Heart right ventricle (tissue), 16 donors: ENCODE data around the gene BRMS1L. TPM values are rescaled to one million over a fixed set of nuclear protein-coding genes. Genes with fewer than 3 reads are reported as not detected.
A peak's percentile ranks its signal among the peaks of the same experiment; 100 is the strongest.

ENCODE experiments used
- ATAC-seq, 8 donors: fragments of 200-7000 bp; cut with Tn5 transposase; one replicate each; pipeline ENCODE4 v1.9.1; 2020; ENCODE audit warnings: mild to moderate bottlenecking in 8 of 8, moderate library complexity in 8 of 8, moderate number of reproducible peaks in 1 of 8
- DNase-seq, 2 donors: peaks; one replicate each; pipeline ENCODE4 v3.0.0-alpha.2; 2020
- H3K27ac ChIP-seq, 10 donors: fragments of 200-600 bp; sonication (generic) in 2 of 10; one replicate each; pipeline versions ENCODE4 v1.5.0 to v1.8.0; 2020 to 2022; ENCODE audit warnings: mild to moderate bottlenecking in 3 of 10
- H3K27me3 ChIP-seq, 7 donors: fragments of 200-600 bp; one replicate each; pipeline ENCODE4 v1.8.0; 2021 to 2022; ENCODE audit warnings: mild to moderate bottlenecking in 2 of 7
- H3K36me3 ChIP-seq, 9 donors: fragments of 200-600 bp; sonication (generic) in 1 of 9; one replicate each; pipeline versions ENCODE4 v1.5.0 to v1.8.0; 2020 to 2022; ENCODE audit warnings: mild to moderate bottlenecking in 2 of 9
- H3K4me1 ChIP-seq, 9 donors: fragments of 200-600 bp; sonication (generic) in 1 of 9; one replicate each; pipeline versions ENCODE4 v1.5.0 to v1.8.0; 2020 to 2022; ENCODE audit warnings: mild to moderate bottlenecking in 4 of 9
- H3K4me3 ChIP-seq, 10 donors: fragments of 200-600 bp; sonication (generic) in 2 of 10; one replicate each; pipeline versions ENCODE4 v1.5.0 to v1.8.0; 2020 to 2022; ENCODE audit warnings: mild to moderate bottlenecking in 7 of 10, moderate library complexity in 2 of 10
- H3K9me3 ChIP-seq, 11 donors: fragments of 200-600 bp in 10 of 11; sonication (generic) in 2 of 11; one replicate each; pipeline versions ENCODE4 v1.5.0 to v1.8.0; 2013 to 2022; ENCODE audit warnings: mild to moderate bottlenecking in 2 of 11, control low read depth in 1 of 11, moderate library complexity in 1 of 11
- CTCF ChIP-seq, 9 donors: fragments of 200-600 bp; sonication (generic) in 2 of 9; IDR thresholded peaks; one replicate each; pipeline versions ENCODE4 v1.5.0 to v1.8.0; 2021 to 2022; ENCODE audit warnings: antibody characterized with exemption in 9 of 9, mild to moderate bottlenecking in 5 of 9, moderate library complexity in 1 of 9
- WGBS, 2 donors: extraction: QIAGEN DNeasy Blood & Tissue Kit; methylation state at CpG; one replicate each; pipeline ENCODE4 v1.1.7; 2013; ENCODE audit warnings: inconsistent platforms in 1 of 2; 5-methylcytosine and 5-hydroxymethylcytosine counted together
- intact Hi-C, 10 donors: fragments of 100-400 bp; cut with DNase I; formaldehyde crosslinking; loops; one replicate each; pipeline versions ENCODE4 v1.11.1 to v1.14.2; 2022
- polyA plus RNA-seq, 2 donors: library from polyadenylated mRNA; stranded (reverse); fragments of 200-250 nt; gene quantifications; one replicate each; pipeline ENCODE4 v1.2.3, GENCODE V29; 2013
- total RNA-seq, 10 donors: library from RNA; stranded (reverse); fragmentation: NEBNext Ultra II Directional in 3 of 10; extraction: Animal tissue kit (Norgen Biotek cat#: 25700) in 3 of 10; gene quantifications; one replicate each; pipeline versions ENCODE4 v1.2.1 to v1.2.4, GENCODE V29; 2021 to 2023
- donor health status: Arrhythmogenic right ventricular cardiomyopathy.
- donor health status: ischemic (EF 13 %, LVEDD 7.1; RV severe dilation, severe dysfunction).
- donor health status: healthy with polysubstance abuse.
- donor health status: DM: no; HTN: yes; CAD: no.
- donor health status: DM: no; HTN: no; CAD: no.
- donor health status: ischemic (EF 25% LVEDD 6.9; RV normal size, moderate dysfunction).
- donor health status: ischemic (EF 25% LVEDD 5.7; RV mildly dilated, moderate dysfunction).
- donor health status: healthy.
- donor health status: DM: yes; HTN: yes; CAD: no.
- donor health status: Ischemic cardiomyopathy.
- donor health status: ischemic (EF 35%, LVEDD 5.7; RV mildly dilated, moderate dysfunction).
- donor health status: nonischemic (EF 11% LVEDD 7.7; RV severe dilation, severe dysfunction).
- donor health status: DM: yes; HTN: yes; CAD: no.
- donor health status: PGD.
- donor health status: ischemic (EF 29% LVEDD 5.4; RV normal size, mild dysfunction).
- donor health status: nonischemic (EF 23%, LVEDD 6.1; RV moderate dilation, normal function).

The BRMS1L gene
- total and polyA plus RNA-seq, 12 donors = 2.9 to 14.0 (median 11.3) TPM

DNA sequence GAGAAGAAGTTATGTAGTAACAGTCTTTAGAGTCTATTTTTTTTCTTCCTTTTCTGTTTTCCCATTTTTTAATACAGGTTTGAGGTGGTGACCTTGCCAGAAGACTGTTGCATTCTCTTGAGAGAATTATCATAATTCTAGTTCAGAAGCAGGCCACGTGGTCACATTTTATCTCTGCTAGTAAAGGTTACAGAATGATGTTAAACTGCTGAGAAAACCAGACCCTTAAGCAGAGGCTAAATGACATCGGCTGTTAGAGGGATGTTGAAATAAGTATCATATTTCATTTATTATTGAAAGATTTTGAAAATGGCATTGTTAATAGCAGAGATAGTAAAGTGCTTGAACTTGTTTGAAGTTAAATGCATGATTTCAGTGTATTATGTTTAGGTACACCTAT, 49.2 kb downstream of the BRMS1L start:
- H3K4me3 ChIP-seq = no peak overlapping the region
- no peaks in the 10 kb centered on the region for H3K27me3 ChIP-seq
- no peak overlapping the region for H3K27ac ChIP-seq
- ATAC-seq = no peak
- H3K36me3 ChIP-seq = peaks cover 0 to 5% (median 0%) of the 10 kb centered on the region in 9 donors
- peaks cover 0 to 20% (median 12%) of the 10 kb centered on the region in 9 donors for H3K4me1 ChIP-seq
- TF ChIP-seq CTCF (IDR thresholded peaks at IDR 0.05) = no peak
- no peak for DNase-seq
- intact Hi-C loops = loop anchor here in 1 of 10 donors (10.0 kb wide), 1 partner anchor 500 kb away; no protein-coding TSS in a partner anchor
- no peaks in the 10 kb centered on the region for H3K9me3 ChIP-seq
- 49 to 53% methylated on average over 2 of the region's 2 CpGs for WGBS, 2 donors

DNA sequence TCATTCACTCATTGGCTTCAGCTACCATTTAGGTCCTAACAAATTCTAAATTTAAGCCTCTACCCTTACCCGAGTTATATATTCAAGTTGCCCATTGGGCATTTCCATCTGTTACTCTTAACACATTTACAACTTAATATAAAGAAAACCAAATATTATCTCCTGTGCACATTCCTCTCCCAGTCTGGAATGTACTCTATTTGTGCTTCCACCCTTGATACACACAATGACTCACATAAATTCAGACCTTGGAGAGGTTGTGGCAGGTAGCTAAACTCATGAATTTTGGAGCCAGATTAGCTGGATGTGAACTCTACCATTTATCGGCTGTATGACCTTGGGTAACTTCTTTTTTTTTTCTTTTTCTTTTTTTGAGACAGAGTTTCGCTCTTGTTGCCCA, 51.1 kb downstream of the BRMS1L start:
- TF ChIP-seq CTCF (IDR thresholded peaks at IDR 0.05) = no peak
- H3K9me3 ChIP-seq = no peaks in the 10 kb centered on the region
- no peak for DNase-seq
- intact Hi-C loops = loop anchor here in 1 of 10 donors (10.0 kb wide), 1 partner anchor 498 kb away; no protein-coding TSS in a partner anchor
- ATAC-seq = no peak
- peaks cover 0 to 20% (median 12%) of the 10 kb centered on the region in 9 donors for H3K4me1 ChIP-seq
- H3K36me3 ChIP-seq = peaks cover 0 to 3% (median 0%) of the 10 kb centered on the region in 9 donors
- no peaks in the 10 kb centered on the region for H3K27me3 ChIP-seq
- WGBS, 2 donors = 96% methylated on average over 3 of the region's 3 CpGs
- no peak overlapping the region for H3K27ac ChIP-seq
- no peak overlapping the region for H3K4me3 ChIP-seq

DNA sequence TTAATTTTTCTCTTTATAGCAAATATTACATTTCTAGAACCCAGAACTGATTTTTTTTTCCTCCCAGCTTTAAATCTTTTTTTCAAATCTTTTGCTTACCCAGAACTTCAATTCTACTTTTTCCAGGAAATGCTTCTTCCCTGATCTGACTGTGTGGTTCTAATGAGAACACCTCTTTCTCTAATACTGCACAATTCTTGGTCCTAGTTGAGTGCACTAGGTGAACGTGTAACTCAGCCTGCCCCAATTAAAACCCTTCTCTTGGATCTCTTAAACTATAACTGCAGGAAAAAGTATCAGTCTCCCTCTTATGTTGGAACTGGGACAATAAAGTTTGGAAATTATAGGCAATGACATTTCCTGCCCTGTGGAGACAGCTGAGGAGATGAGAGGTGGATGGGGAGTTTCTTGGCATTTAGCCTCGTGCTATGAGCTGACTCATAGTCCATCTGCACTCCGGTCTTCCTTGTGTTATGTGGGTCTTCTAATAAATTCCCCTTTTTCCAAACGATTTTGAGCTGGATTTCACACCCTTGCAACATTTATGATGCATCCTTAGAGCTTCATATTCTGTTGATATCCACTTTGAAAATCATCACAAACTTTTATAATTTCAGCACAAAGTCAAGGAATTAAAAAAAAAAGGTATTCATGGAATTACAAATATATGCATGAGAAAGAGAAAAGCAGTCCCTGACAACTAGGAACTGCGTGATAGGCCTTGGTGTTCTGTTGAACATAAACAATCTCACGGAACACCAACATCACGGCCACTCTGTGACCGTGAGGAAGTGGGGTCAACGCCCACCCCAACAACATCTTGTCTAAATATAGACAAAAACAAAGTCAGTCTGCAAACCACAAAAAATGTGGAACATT, 52.4 kb downstream of the BRMS1L start:
- TF ChIP-seq CTCF (IDR thresholded peaks at IDR 0.05) = no peak
- Histone ChIP-seq H3K4me3 (no peak overlapping the region), H3K9me3 (no peaks in the 10 kb centered on the region), H3K36me3 (no peaks in the 10 kb centered on the region), H3K4me1 (peaks cover 0 to 20% (median 12%) of the 10 kb centered on the region in 9 donors), H3K27me3 (no peaks in the 10 kb centered on the region), H3K27ac (peak overlapping the region in 2 of 10 donors; percentile 1 to 11)
- 29 to 36% methylated on average over 9 of the region's 9 CpGs for whole genome bisulfite sequencing, 2 donors
- DNase-seq = peak in 1 of 2 donors; percentile 41
- intact Hi-C loops = loop anchor here in 1 of 10 donors (10.0 kb wide), 1 partner anchor 496 kb away; no protein-coding TSS in a partner anchor
- peak; percentile 58 to 93 (median 84) for ATAC-seq

GRCh38 chr14:35879151-35879648, 53.1 kb downstream of the BRMS1L start:
- TF ChIP-seq CTCF (IDR thresholded peaks at IDR 0.05) = no peak
- ATAC-seq (no peak), DNase-seq (no peak)
- no peaks in the 10 kb centered on the region for H3K9me3 ChIP-seq
- WGBS, 2 donors = 39 to 56% methylated on average over 2 of the region's 2 CpGs
- peaks cover 0 to 20% (median 12%) of the 10 kb centered on the region in 9 donors for H3K4me1 ChIP-seq
- H3K36me3 ChIP-seq = no peaks in the 10 kb centered on the region
- intact Hi-C loops = loop anchor here in 1 of 10 donors (10.0 kb wide), 1 partner anchor 496 kb away; no protein-coding TSS in a partner anchor
- no peak overlapping the region for H3K4me3 ChIP-seq
- no peaks in the 10 kb centered on the region for H3K27me3 ChIP-seq
- no peak overlapping the region for H3K27ac ChIP-seq
